Measurements from ENCODE around the gene EMC6.

DNA sequence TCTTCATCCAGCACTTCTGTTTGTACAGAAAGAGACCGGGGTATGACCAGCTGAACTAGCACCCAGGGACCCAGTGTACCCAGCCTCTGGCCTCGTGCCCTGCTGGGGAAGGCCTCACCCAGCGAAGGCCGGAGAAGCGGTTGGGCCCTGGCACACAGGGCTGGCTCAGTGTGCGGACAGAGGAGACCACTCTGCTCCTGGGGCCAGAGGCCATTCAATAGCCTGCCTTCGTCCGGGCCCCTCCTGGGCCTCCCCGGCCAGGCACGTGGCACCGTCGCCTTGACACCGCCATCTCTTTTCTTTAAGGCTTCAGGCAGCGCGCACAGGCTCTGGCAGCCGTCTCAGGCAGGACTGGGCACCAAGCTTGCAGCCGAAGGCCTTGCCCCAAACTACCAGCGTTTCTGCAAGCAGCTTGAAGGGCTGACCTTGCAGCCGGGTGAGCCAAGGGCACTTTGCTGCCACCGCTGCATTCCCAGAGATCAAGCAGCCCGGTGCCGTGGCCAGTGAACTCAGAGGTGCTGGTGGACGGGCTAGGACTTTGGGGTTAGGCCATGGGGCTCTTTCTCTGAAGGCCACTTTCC lies 8.2 kb upstream of the EMC6 start:
- TF ChIP-seq, protein P1, sequence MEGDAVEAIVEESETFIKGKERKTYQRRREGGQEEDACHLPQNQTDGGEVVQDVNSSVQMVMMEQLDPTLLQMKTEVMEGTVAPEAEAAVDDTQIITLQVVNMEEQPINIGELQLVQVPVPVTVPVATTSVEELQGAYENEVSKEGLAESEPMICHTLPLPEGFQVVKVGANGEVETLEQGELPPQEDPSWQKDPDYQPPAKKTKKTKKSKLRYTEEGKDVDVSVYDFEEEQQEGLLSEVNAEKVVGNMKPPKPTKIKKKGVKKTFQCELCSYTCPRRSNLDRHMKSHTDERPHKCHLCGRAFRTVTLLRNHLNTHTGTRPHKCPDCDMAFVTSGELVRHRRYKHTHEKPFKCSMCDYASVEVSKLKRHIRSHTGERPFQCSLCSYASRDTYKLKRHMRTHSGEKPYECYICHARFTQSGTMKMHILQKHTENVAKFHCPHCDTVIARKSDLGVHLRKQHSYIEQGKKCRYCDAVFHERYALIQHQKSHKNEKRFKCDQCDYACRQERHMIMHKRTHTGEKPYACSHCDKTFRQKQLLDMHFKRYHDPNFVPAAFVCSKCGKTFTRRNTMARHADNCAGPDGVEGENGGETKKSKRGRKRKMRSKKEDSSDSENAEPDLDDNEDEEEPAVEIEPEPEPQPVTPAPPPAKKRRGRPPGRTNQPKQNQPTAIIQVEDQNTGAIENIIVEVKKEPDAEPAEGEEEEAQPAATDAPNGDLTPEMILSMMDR (conservative IDR thresholded peaks at IDR 0.05), result no peak
- TF ChIP-seq ZFX (IDR thresholded peaks at IDR 0.05), result peak; percentile 92
